ENCODE results near the gene CTIF. TPM values are rescaled to one million over a fixed set of nuclear protein-coding genes. Genes with fewer than 3 reads are reported as not detected.

CTIF gene
- total RNA-seq, 1 donor from 2014 or later, result 15.0 TPM

DNA sequence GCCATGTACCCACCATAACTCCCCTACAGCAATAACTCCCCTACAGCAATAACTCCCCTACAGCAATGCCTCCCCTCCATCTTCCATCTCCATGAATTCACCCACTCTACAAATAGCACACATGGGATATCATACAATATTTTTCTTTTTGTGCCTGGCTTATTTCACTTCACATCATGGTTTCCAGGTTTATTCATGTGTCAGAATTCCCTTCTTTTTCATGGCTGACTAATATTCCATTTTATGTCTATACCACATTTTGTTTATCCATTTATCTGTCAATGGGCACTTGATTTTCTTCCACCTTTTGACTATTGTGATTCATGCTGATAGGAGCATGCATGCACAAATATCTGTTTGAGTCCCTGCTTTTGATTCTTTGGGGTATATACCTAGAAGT is 233.6 kb downstream of the CTIF start:
- H3K36me3 ChIP-seq (ENCODE audit: control insufficient read depth, insufficient read depth, low read length), result peaks cover 13% of the 10 kb centered on the region
- H3K27me3 ChIP-seq (ENCODE audit: control insufficient read depth, insufficient read depth, low read length), result no peaks in the 10 kb centered on the region
- no peak overlapping the region for H3K4me3 ChIP-seq (ENCODE audit: low read depth, low read length)
- DNase-seq (ENCODE audit: low read depth), result no peak
- no peak for FAIRE-seq
- TF ChIP-seq, protein P1, sequence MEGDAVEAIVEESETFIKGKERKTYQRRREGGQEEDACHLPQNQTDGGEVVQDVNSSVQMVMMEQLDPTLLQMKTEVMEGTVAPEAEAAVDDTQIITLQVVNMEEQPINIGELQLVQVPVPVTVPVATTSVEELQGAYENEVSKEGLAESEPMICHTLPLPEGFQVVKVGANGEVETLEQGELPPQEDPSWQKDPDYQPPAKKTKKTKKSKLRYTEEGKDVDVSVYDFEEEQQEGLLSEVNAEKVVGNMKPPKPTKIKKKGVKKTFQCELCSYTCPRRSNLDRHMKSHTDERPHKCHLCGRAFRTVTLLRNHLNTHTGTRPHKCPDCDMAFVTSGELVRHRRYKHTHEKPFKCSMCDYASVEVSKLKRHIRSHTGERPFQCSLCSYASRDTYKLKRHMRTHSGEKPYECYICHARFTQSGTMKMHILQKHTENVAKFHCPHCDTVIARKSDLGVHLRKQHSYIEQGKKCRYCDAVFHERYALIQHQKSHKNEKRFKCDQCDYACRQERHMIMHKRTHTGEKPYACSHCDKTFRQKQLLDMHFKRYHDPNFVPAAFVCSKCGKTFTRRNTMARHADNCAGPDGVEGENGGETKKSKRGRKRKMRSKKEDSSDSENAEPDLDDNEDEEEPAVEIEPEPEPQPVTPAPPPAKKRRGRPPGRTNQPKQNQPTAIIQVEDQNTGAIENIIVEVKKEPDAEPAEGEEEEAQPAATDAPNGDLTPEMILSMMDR (IDR thresholded peaks at IDR 0.05; ENCODE audit: insufficient read depth, low read length, severe bottlenecking), result no peak

DNA sequence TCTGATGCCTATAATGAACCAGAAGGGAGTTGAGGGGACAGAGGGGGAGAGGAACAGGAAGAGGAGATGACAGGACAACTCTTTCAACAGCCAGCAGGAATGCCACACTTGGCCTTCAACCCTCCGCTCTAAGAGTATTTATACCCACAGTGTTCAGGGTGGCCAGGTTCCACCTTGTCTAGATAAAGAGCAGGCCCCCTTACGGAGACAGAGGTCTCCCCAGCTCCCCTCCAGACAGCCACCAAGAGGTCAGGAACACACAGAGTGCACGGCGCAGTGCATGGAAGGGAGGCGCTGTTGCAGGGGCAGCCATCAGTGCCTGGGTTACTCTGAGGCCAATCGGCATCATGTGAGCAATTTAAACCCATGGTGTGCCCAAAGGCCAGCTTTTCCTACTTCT is 235.0 kb downstream of the CTIF start:
- DNase-seq (ENCODE audit: low read depth) (no peak), FAIRE-seq (no peak)
- TF ChIP-seq, protein P1 (IDR thresholded peaks at IDR 0.05; ENCODE audit: insufficient read depth, low read length, severe bottlenecking), result no peak
- H3K27me3 ChIP-seq (ENCODE audit: control insufficient read depth, insufficient read depth, low read length), result no peaks in the 10 kb centered on the region
- H3K36me3 ChIP-seq (ENCODE audit: control insufficient read depth, insufficient read depth, low read length), result peaks cover 11% of the 10 kb centered on the region
- no peak overlapping the region for H3K4me3 ChIP-seq (ENCODE audit: low read depth, low read length)

DNA sequence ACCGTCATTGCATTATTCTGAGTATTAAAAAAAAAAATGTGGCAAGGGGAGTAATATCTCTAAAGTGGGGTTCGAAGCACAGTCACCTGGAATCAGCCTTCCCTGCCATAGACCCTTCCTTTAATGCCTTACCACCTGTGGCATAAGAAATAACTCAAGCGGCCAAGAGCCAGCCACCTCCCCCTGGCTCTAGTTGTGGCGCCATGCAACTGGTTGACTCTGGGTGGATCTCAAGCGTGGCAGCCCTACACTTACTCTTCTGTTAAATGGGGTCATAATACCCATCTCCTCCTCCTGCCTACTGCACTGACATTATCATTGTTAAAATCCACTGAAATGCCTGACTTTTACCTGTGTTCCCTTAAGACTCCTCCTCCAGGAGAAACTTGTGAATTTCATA is 236.1 kb downstream of the CTIF start:
- TF ChIP-seq, protein P1 (IDR thresholded peaks at IDR 0.05; ENCODE audit: insufficient read depth, low read length, severe bottlenecking), result no peak
- no peaks in the 10 kb centered on the region for H3K27me3 ChIP-seq (ENCODE audit: control insufficient read depth, insufficient read depth, low read length)
- DNase-seq (ENCODE audit: low read depth) (no peak), FAIRE-seq (peak; percentile 32)
- peaks cover 16% of the 10 kb centered on the region for H3K36me3 ChIP-seq (ENCODE audit: control insufficient read depth, insufficient read depth, low read length)
- no peak overlapping the region for H3K4me3 ChIP-seq (ENCODE audit: low read depth, low read length)

DNA sequence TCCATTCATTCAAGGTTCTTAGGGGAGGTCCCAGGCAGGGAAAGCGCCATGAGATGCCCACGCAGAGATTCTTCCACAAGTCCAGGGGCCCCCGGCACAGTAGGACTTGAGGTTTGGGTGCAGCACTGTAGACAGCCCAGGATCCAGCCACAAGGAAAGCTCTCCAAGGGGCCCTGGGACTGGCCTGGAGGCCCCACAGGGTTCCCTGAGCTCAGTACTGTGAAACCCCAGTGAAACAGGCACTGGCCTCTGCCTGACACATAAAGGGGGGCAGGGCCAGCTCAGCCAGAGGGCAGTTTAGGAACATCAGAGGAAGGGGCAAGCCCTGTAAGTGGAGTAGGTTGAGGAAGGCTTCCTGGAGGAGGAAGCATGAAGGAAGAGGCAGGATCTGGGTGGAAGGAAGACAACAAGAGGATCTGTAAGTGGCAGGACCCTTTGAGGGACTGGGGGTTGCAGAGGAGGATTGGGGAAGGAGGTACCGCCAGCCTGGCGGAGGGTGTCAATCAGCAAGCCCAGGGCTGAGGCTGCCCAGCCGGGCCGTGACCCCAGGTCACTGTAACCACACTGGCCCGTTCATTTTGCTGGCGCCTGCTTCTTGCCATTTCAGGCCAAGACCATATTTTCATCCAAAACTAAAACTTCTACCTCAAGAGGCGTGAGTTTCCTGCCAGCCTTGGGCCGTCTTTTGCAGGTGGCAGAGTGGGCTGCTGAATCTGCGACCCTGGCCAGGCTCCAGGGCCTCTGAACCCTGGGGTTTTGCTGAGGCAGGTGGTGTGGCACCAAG is 236.7 kb downstream of the CTIF start:
- peaks cover 15% of the 10 kb centered on the region for H3K36me3 ChIP-seq (ENCODE audit: control insufficient read depth, insufficient read depth, low read length)
- DNase-seq (ENCODE audit: low read depth) (no peak), FAIRE-seq (no peak)
- H3K27me3 ChIP-seq (ENCODE audit: control insufficient read depth, insufficient read depth, low read length), result no peaks in the 10 kb centered on the region
- TF ChIP-seq, protein P1 (IDR thresholded peaks at IDR 0.05; ENCODE audit: insufficient read depth, low read length, severe bottlenecking), result no peak
- H3K4me3 ChIP-seq (ENCODE audit: low read depth, low read length), result no peak overlapping the region

DNA sequence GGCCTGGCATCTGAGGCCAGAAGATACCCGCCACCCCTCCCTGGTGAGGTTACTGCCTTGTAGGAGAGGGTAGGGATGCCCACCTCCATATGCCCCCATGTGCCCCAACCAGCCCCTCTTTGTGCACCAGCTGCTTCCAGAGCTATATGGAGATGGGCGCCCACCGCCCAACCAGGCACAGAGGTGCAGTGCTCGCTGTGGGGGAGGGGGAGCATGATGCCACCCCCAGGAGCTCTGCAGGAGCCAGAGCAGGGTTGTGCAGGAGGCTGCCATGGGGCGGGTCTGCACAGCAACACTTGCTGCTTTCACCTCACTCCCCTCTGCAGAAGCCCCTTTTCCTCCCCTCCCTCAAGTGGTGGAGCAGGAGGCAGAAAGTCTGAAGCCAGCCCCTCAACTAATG is 237.3 kb downstream of the CTIF start:
- H3K4me3 ChIP-seq (ENCODE audit: low read depth, low read length), result no peak overlapping the region
- no peaks in the 10 kb centered on the region for H3K27me3 ChIP-seq (ENCODE audit: control insufficient read depth, insufficient read depth, low read length)
- TF ChIP-seq, protein P1 (IDR thresholded peaks at IDR 0.05; ENCODE audit: insufficient read depth, low read length, severe bottlenecking), result no peak
- H3K36me3 ChIP-seq (ENCODE audit: control insufficient read depth, insufficient read depth, low read length), result peaks cover 15% of the 10 kb centered on the region
- no peak for FAIRE-seq
- no peak for DNase-seq (ENCODE audit: low read depth)

DNA sequence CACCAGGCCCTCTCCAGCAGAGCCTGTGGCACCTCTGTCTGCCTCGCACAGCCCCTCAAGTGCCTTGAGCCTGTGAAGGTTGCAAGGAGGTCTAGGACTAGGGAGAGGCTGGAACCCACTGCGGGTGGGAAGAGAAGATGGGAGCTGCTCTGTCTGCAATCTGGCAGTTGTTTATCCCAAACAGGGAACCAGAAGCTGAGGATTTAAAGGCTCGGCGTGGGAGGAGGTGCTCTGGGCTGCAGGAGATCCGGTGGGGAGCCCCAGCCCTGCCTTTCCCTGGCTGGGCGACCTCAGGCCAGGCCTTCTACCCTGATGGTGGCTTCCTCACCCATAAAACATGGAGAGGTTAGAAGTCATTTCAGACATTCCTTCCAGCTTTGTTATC is 237.8 kb downstream of the CTIF start:
- DNase-seq (ENCODE audit: low read depth) (no peak), FAIRE-seq (no peak)
- Histone ChIP-seq H3K4me3 (ENCODE audit: low read depth, low read length) (no peak overlapping the region), H3K27me3 (ENCODE audit: control insufficient read depth, insufficient read depth, low read length) (no peaks in the 10 kb centered on the region), H3K36me3 (ENCODE audit: control insufficient read depth, insufficient read depth, low read length) (peaks cover 15% of the 10 kb centered on the region)
- TF ChIP-seq, protein P1 (IDR thresholded peaks at IDR 0.05; ENCODE audit: insufficient read depth, low read length, severe bottlenecking), result no peak
